CD14-positive monocyte (primary cell): ENCODE results near the gene C17orf50. TPM values are rescaled to one million over a fixed set of nuclear protein-coding genes. Genes with fewer than 3 reads are reported as not detected.
A peak's percentile ranks its signal among the peaks of the same experiment; 100 is the strongest.

Experiments
- DNase-seq, 3 donors: peaks; one replicate each; pipeline ENCODE4 v3.0.0-alpha.2; 2011 to 2022
- H2AFZ ChIP-seq: 2 replicates; pipeline ENCODE4 v1.6.0; 2012; ENCODE audit warnings: mild to moderate bottlenecking, low read depth, low read length, inconsistent platforms; ENCODE audit not compliant: insufficient read depth, poor library complexity, severe bottlenecking
- H3K27ac ChIP-seq, 2 donors: 1 replicate in 1 of 2; 2 replicates in 1 of 2; pipeline ENCODE4 v1.5.1; 2012 to 2013; ENCODE audit warnings: low read length in 2 of 2, control low read depth in 1 of 2, inconsistent platforms in 1 of 2, low read depth in 1 of 2, mild to moderate bottlenecking in 1 of 2
- H3K27me3 ChIP-seq, 2 donors: one replicate each; pipeline versions ENCODE4 v1.6.0 to v1.6.1; 2011 to 2013; ENCODE audit warnings: low read length in 2 of 2; ENCODE audit not compliant: control insufficient read depth in 2 of 2, insufficient read depth in 2 of 2
- H3K36me3 ChIP-seq, 2 donors: replicated peaks in 1 of 2; 1 replicate in 1 of 2; 2 replicates in 1 of 2; pipeline versions ENCODE4 v1.5.1 to v1.6.1; 2012 to 2013; ENCODE audit warnings: low read length in 2 of 2, control low read depth in 1 of 2, inconsistent platforms in 1 of 2, mild to moderate bottlenecking in 1 of 2; ENCODE audit not compliant: insufficient read depth in 2 of 2, control insufficient read depth in 1 of 2
- H3K4me1 ChIP-seq, 2 donors: 1 replicate in 1 of 2; 2 replicates in 1 of 2; pipeline versions ENCODE4 v1.5.1 to v1.6.1; 2012 to 2013; ENCODE audit warnings: low read length in 2 of 2, control low read depth in 1 of 2, inconsistent platforms in 1 of 2, mild to moderate bottlenecking in 1 of 2, moderate library complexity in 1 of 2; ENCODE audit not compliant: insufficient read depth in 2 of 2, control insufficient read depth in 1 of 2
- H3K4me2 ChIP-seq: replicated peaks from 2 replicates; pipeline ENCODE3; 2012; ENCODE audit warnings: low read length, moderate library complexity, mild to moderate bottlenecking; ENCODE audit not compliant: poor library complexity, severe bottlenecking; ENCODE audit errors: extremely low read depth
- H3K4me3 ChIP-seq, 3 experiments: fragments of 200-600 bp in 1 of 3; sonication (generic) in 1 of 3; replicated peaks in 1 of 3; 1 replicate in 2 of 3; 2 replicates in 1 of 3; pipeline ENCODE4 v1.5.1; 2011 to 2013; ENCODE audit warnings: low read length in 3 of 3, mild to moderate bottlenecking in 3 of 3, control low read depth in 2 of 3, low read depth in 2 of 3, inconsistent platforms in 1 of 3, moderate library complexity in 1 of 3
- H3K79me2 ChIP-seq: 2 replicates; pipeline ENCODE4 v1.6.0; 2012; ENCODE audit warnings: mild to moderate bottlenecking, control low read depth, inconsistent platforms, low read length, moderate library complexity; ENCODE audit not compliant: insufficient read depth
- H3K9ac ChIP-seq: 2 replicates; pipeline ENCODE4 v1.6.0; 2017; ENCODE audit warnings: low read length, mild to moderate bottlenecking; ENCODE audit not compliant: insufficient read depth, poor library complexity, severe bottlenecking
- H3K9me3 ChIP-seq, 2 donors: replicated peaks in 1 of 2; 1 replicate in 1 of 2; 2 replicates in 1 of 2; pipeline versions ENCODE4 v1.5.1 to v1.6.1; 2012 to 2013; ENCODE audit warnings: low read length in 2 of 2, control low read depth in 1 of 2; ENCODE audit not compliant: control insufficient read depth in 1 of 2, insufficient read depth in 1 of 2
- H4K20me1 ChIP-seq: 2 replicates; pipeline ENCODE4 v1.6.0; 2012; ENCODE audit warnings: mild to moderate bottlenecking, low read length, control low read depth, moderate library complexity; ENCODE audit not compliant: insufficient read depth
- H3K27ac Mint-ChIP-seq, 7 donors: one replicate each; pipeline ENCODE4 v1.8.0; 2020; ENCODE audit warnings: mild to moderate bottlenecking in 7 of 7, mixed read lengths in 7 of 7, moderate library complexity in 6 of 7, inconsistent platforms in 2 of 7
- H3K27me3 Mint-ChIP-seq, 3 donors: one replicate each; pipeline ENCODE4 v1.8.0; 2021 to 2022; ENCODE audit warnings: low read depth in 3 of 3, mild to moderate bottlenecking in 3 of 3, mixed read lengths in 3 of 3, moderate library complexity in 3 of 3, inconsistent platforms in 1 of 3
- H3K36me3 Mint-ChIP-seq, 2 donors: one replicate each; pipeline ENCODE4 v1.8.0; 2020; ENCODE audit warnings: mixed read lengths in 2 of 2, inconsistent platforms in 1 of 2, mild to moderate bottlenecking in 1 of 2
- H3K4me1 Mint-ChIP-seq: one replicate; pipeline ENCODE4 v1.8.0; 2020; ENCODE audit warnings: mild to moderate bottlenecking, mixed read lengths
- H3K4me3 Mint-ChIP-seq, 2 donors: one replicate each; pipeline ENCODE4 v1.8.0; 2020; ENCODE audit warnings: mild to moderate bottlenecking in 2 of 2, mixed read lengths in 2 of 2, moderate library complexity in 1 of 2
- H3K9me3 Mint-ChIP-seq, 7 donors: one replicate each; pipeline ENCODE4 v1.8.0; 2020 to 2022; ENCODE audit warnings: mixed read lengths in 7 of 7, mild to moderate bottlenecking in 6 of 7, moderate library complexity in 6 of 7, inconsistent platforms in 2 of 7
- WGBS: methylation state at CpG from one replicate; pipeline ENCODE4 v1.1.5; 2013; ENCODE audit warnings: missing lambda C conversion rate; ENCODE audit not compliant: insufficient coverage; 5-methylcytosine and 5-hydroxymethylcytosine counted together
- intact Hi-C, 2 donors: fragments of 100-400 bp; cut with micrococcal nuclease; formaldehyde crosslinking; loops; one replicate each; pipeline versions ENCODE4 v1.15.0 to v1.15.1; 2023
- polyA plus RNA-seq, 3 donors: library from polyadenylated mRNA; depleted of rRNA in 1 of 3; unstranded in 2 of 3; stranded (reverse) in 1 of 3; fragments of 300-500 nt in 2 of 3; fragments of >200 nt in 1 of 3; fragmentation: Illumina TruSeq in 2 of 3; gene quantifications; 1 replicate in 2 of 3; 2 replicates in 1 of 3; pipeline ENCODE4 v1.2.3, GENCODE V29; 2012 to 2021
- TF ChIP-seq, protein P1 (sequence below): fragments of 200-600 bp; IDR thresholded peaks from one replicate; pipeline ENCODE4 v1.8.0; 2022; ENCODE audit warnings: antibody characterized with exemption, mild to moderate bottlenecking

Gene C17orf50
- polyA plus RNA-seq, 3 donors: 0.23 TPM; not detected in 2

DNA sequence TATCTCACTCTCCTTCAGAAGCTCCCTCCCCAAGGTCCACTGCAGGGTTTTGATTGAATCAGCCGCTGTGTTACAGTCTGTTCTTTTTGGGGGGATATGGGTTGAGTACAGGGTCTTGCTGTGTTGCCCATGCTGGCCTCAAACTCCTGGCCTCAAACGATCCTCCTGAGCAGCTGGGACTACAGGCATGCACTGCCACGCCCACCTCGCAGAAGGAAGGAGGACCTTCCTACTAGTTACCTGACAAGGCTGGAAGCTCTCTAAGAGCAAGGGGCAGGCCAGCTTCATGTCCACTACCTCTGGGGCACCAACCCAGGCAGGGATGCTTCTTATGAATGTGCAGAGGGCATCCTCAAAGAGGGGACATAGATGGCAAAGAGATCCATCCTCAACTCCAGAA lies 36.7 kb downstream of the C17orf50 start:
- DNase-seq: no peak
- Histone ChIP-seq H3K27ac (no peak overlapping the region), H3K36me3 (no peaks in the 10 kb centered on the region), H3K9me3 (peaks cover 0 to 6% of the 10 kb centered on the region in 2 donors), H2AFZ (no peak overlapping the region), H4K20me1 (no peaks in the 10 kb centered on the region), H3K27me3 (peaks cover 43 to 51% of the 10 kb centered on the region in 2 donors), H3K79me2 (no peaks in the 10 kb centered on the region), H3K4me2 (no peak overlapping the region), H3K9ac (no peak overlapping the region), H3K4me3 (no peak overlapping the region), H3K4me1 (peaks cover 16 to 23% of the 10 kb centered on the region in 2 donors)
- Mint-ChIP-seq H3K36me3 (peaks cover 0 to 2% of the 10 kb centered on the region in 2 donors), H3K4me3 (peak overlapping the region in 1 of 2 donors; percentile 51), H3K27me3 (peaks cover 51 to 63% (median 57%) of the 10 kb centered on the region in 3 donors), H3K9me3 (peaks cover 0 to 6% (median 0%) of the 10 kb centered on the region in 7 donors), H3K27ac (no peak overlapping the region), H3K4me1 (peaks cover 24% of the 10 kb centered on the region)
- 80% methylated on average over 1 of the region's 4 CpGs for WGBS
- intact Hi-C loops: no loop called here
- TF ChIP-seq, protein P1, sequence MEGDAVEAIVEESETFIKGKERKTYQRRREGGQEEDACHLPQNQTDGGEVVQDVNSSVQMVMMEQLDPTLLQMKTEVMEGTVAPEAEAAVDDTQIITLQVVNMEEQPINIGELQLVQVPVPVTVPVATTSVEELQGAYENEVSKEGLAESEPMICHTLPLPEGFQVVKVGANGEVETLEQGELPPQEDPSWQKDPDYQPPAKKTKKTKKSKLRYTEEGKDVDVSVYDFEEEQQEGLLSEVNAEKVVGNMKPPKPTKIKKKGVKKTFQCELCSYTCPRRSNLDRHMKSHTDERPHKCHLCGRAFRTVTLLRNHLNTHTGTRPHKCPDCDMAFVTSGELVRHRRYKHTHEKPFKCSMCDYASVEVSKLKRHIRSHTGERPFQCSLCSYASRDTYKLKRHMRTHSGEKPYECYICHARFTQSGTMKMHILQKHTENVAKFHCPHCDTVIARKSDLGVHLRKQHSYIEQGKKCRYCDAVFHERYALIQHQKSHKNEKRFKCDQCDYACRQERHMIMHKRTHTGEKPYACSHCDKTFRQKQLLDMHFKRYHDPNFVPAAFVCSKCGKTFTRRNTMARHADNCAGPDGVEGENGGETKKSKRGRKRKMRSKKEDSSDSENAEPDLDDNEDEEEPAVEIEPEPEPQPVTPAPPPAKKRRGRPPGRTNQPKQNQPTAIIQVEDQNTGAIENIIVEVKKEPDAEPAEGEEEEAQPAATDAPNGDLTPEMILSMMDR: no peak

DNA sequence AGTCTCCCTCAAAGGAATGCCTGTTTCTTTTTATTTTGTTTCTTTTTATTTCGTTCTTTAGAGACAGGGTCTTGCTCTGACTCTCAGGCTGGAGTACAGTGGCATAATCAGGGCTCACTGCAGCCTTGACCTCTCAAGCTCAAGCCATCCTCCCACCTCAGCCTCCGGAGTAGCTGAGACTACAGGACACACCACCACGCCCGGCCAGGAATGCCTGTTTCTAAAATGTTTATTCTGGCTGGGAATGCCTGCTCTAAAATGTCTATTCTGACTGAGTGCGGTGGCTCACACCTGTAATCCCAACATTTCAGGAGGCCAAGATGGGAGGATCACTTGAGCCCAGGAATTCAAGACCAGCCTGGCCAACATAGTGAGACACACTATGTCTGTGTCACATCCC lies 37.2 kb downstream of the C17orf50 start:
- Mint-ChIP-seq H3K27ac (no peak overlapping the region), H3K9me3 (peaks cover 0 to 6% (median 0%) of the 10 kb centered on the region in 7 donors), H3K27me3 (peaks cover 48 to 59% (median 56%) of the 10 kb centered on the region in 3 donors), H3K36me3 (peaks cover 0 to 2% of the 10 kb centered on the region in 2 donors), H3K4me3 (peak overlapping the region in 1 of 2 donors; percentile 49), H3K4me1 (peaks cover 24% of the 10 kb centered on the region)
- DNase-seq: no peak
- TF ChIP-seq, protein P1: no peak
- no peak overlapping the region for H2AFZ ChIP-seq
- no peak overlapping the region for H3K4me2 ChIP-seq
- WGBS: 100% methylated on average over 4 of the region's 5 CpGs
- H4K20me1 ChIP-seq: no peaks in the 10 kb centered on the region
- H3K27me3 ChIP-seq: peaks cover 42 to 46% of the 10 kb centered on the region in 2 donors
- no peak overlapping the region for H3K27ac ChIP-seq
- intact Hi-C loops: no loop called here
- no peak overlapping the region for H3K9ac ChIP-seq
- no peaks in the 10 kb centered on the region for H3K79me2 ChIP-seq
- no peak overlapping the region for H3K4me3 ChIP-seq
- H3K4me1 ChIP-seq: peaks cover 16 to 23% of the 10 kb centered on the region in 2 donors
- H3K9me3 ChIP-seq: peaks cover 0 to 6% of the 10 kb centered on the region in 2 donors
- no peaks in the 10 kb centered on the region for H3K36me3 ChIP-seq
